Testis (tissue), 2 donors: Measurements from ENCODE around the gene GIPC3.

ENCODE experiments used
- CTCF ChIP-seq, 3 experiments: fragments of 450-650 bp in 2 of 3; fragments of 200-600 bp in 1 of 3; sonication (generic) in 1 of 3; IDR thresholded peaks; one replicate each; pipeline ENCODE4 v1.5.1; 2016 to 2019; ENCODE audit warnings: antibody characterized with exemption in 3 of 3, mild to moderate bottlenecking in 2 of 3, moderate library complexity in 1 of 3
- POLR2A ChIP-seq: fragments of 450-650 bp; IDR thresholded peaks from one replicate; pipeline ENCODE4 v1.6.1; 2017; ENCODE audit warnings: antibody characterized with exemption, mild to moderate bottlenecking, moderate library complexity

GRCh38 chr19:3605361-3605760 lies 20.1 kb downstream of the GIPC3 start:
- TF ChIP-seq CTCF (IDR thresholded peaks at IDR 0.05): no peak
- TF ChIP-seq POLR2A: no peak
